NK-92 (cell line): ENCODE measurements around the gene FMN1.

ENCODE experiments used
- DNase-seq: peaks from one replicate; lab custom pipeline; 2025; ENCODE audit not compliant: unreplicated experiment; lab: John Stamatoyannopoulos, UW

Gene FMN1

GRCh38 chr15:32802286-32802936, 392.1 kb downstream of the FMN1 start:
- no peak for DNase-seq

GRCh38 chr15:32799936-32800535, 394.5 kb downstream of the FMN1 start:
- DNase-seq, result no peak

DNA sequence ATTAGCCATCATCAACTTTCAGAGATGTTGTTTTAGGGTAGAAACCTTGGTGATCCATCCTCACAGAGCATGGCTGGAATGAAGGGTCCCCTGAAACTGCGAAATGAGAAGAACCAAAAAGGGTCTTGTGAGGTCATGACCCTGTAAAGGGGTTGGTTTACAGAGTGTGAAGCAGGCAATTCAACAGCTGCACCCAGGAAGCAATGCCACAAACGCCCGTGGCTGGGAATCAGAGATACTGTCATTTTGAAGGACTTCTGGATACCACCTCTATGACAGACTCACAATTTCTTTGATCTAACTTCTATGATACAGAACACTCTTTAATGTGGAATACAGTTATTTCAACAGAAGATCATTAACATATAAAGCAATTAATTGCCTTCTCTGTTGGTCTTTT, 397.7 kb downstream of the FMN1 start:
- DNase-seq, result no peak

DNA sequence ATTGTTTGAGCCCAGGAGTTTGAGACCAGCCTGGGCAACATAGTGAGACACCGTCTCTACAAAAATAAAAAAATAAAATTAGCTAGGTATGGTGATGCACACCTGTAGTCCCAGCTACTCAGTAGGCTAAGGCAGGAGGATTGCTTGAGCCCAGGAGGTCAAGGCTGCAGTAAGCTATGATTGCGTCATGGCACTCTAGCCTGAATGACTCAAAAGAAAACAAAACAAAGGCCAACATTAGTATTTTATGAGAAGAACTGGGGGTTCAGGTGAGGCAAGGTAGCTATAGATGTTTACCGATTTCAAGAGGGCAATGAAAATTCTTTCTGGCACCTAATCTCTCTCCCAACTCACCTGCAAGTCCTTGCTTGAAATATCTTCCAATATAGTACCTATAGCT, 399.5 kb downstream of the FMN1 start:
- DNase-seq, result no peak

DNA sequence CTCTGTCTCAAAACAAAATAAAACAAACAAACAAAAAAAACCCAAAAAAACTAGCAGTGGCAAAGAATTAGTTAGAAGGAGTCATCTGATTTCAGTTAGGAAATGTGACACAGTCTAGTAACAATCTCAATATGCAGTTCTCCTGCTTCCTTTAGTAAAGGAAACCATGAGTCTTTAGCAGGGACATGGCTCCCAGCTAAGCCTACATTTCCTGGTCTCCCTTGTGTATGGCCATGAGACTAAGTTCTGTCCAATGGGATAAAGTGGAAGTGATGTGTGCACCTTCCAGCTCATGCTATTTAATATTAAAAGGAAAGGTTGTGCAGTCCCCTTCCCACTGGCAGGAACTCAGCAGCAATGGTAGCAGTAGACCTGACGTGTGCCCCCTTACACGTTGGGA, 402.1 kb downstream of the FMN1 start:
- DNase-seq, result no peak

DNA sequence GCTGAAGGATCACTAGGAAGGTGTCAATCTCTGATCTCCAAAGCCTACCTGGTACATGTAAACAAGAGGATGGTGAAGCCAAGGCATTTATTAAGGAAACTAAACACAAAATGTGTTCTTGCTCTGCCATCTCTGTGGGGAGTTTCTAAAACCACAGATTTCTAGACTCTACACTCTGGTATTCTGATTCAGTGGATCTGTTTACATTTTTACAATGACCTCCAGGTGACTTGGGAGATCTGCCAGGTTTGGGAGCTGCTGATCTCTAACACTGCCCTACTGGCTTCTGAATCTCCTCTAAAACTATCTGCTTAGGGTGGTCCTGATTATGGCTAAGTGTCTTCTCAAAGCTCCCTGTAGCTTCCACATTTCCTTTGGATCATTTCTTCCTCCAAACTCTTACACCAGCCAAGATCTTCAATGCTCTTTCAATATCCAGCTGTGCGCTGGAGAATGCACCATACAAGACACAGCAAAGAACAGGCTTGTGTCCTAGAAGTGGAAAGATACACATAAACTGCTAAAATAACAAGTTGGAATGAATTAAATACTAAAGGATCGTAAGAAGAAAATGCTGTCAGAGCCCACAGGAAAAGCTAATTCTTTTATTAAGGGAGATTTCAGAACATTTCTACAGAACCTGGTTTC, 404.0 kb downstream of the FMN1 start:
- DNase-seq, result no peak

- DNase-seq, result no peak
These were observed 406.6 kb downstream of the FMN1 start for GRCh38 chr15:32787949-32788348.

DNA sequence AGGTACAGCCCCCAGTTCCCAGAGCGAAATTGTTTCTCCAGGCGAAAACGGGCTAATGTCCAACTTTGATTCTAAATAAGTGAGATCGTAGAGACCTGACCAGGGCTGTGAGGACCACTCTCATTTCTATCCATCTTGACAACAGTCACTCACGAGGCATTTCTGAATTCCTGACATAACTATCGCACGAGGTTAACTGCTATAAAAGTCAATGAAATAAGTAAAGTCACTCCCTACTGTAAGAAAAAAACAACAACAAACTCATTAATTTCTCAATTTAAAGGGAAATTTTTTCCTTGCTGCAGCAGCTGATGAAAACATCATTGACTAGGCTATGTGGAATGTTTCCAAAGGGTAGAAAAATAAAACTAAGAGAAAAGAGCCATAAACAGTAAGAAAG, 407.6 kb downstream of the FMN1 start:
- no peak for DNase-seq

DNA sequence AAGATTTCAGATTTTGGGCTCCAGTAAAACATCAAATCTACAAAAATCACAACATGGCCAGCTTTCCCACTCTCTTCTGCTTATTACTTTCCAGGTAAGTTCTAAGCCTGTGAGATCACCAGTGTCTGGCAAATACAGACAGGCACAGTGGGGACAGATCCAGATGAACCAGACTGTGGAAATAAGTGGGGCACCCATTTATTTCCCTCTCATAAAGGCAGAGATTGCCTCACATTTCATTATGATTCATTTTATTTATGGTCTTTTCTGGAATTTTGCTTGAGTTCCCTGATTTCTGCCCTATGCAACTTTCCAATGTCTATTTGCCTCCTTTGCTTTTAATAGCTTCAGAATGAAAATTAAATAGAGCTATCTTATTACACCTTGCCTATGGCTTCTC, 409.9 kb downstream of the FMN1 start:
- DNase-seq, result no peak

GRCh38 chr15:32781781-32782180, 412.7 kb downstream of the FMN1 start:
- DNase-seq, result no peak

- no peak for DNase-seq
These were observed 415.9 kb downstream of the FMN1 start for GRCh38 chr15:32778391-32779176.

GRCh38 chr15:32775103-32775502, 419.4 kb downstream of the FMN1 start:
- DNase-seq, result no peak

- no peak for DNase-seq
These were observed 420.5 kb downstream of the FMN1 start for GRCh38 chr15:32774022-32774421.

GRCh38 chr15:32767236-32767635, 427.3 kb downstream of the FMN1 start:
- no peak for DNase-seq

- no peak for DNase-seq
These were observed 428.4 kb downstream of the FMN1 start for GRCh38 chr15:32766101-32766500.

GRCh38 chr15:32765236-32765635, 429.3 kb downstream of the FMN1 start:
- DNase-seq, result no peak

- no peak for DNase-seq
These were observed 431.2 kb downstream of the FMN1 start for GRCh38 chr15:32763295-32763694.

GRCh38 chr15:32757426-32757825, 437.1 kb downstream of the FMN1 start:
- DNase-seq, result no peak

GRCh38 chr15:32750979-32751378, 443.5 kb downstream of the FMN1 start:
- no peak for DNase-seq

- DNase-seq, result no peak
These were observed 446.6 kb downstream of the FMN1 start for GRCh38 chr15:32747921-32748342.

GRCh38 chr15:32746116-32746857, 448.2 kb downstream of the FMN1 start:
- DNase-seq, result no peak
